H1 (cell line): Measurements from ENCODE around the gene DTNB. TPM values are rescaled to one million over a fixed set of nuclear protein-coding genes. Genes with fewer than 3 reads are reported as not detected.

Source experiments
- BRCA1 ChIP-seq: IDR thresholded peaks from 2 replicates; pipeline ENCODE4 v1.6.1; 2012; ENCODE audit warnings: low read depth, low read length, improper control_type of control experiment
- SRF ChIP-seq: IDR thresholded peaks from 2 replicates; pipeline ENCODE4 v1.6.1; 2011; ENCODE audit warnings: mild to moderate bottlenecking, low read depth, low read length, moderate library complexity
- polyA plus RNA-seq, 7 experiments: library from polyadenylated mRNA; depleted of rRNA in 3 of 7; stranded (reverse) in 5 of 7; unstranded in 2 of 7; fragments of >200 nt in 5 of 7; fragments of 200-250 nt in 2 of 7; gene quantifications; 1 replicate in 5 of 7; 2 replicates in 1 of 7; 4 replicates in 1 of 7; pipeline versions ENCODE4 v1.2.1 to v1.2.3, GENCODE V29; 2011 to 2013; ENCODE audit warnings: missing spikeins in 2 of 7, mixed read lengths in 2 of 7
- total RNA-seq: library from RNA; stranded (reverse); fragmentation: NEBNext Ultra II Directional; extraction: Animal tissue kit (Norgen Biotek cat#: 25700); gene quantifications from 2 replicates; pipeline ENCODE4 v1.2.1, GENCODE V29; 2021
- TF ChIP-seq, protein P1 (sequence below): IDR thresholded peaks from 2 replicates; pipeline ENCODE4 v1.6.1; 2012; ENCODE audit warnings: inconsistent platforms

Gene DTNB
- total and polyA plus RNA-seq, 2 of the 8 experiments (the other 6 are each of a cell fraction or from before 2014, with no cell fraction given) = 39.6 to 49.5 TPM

DNA sequence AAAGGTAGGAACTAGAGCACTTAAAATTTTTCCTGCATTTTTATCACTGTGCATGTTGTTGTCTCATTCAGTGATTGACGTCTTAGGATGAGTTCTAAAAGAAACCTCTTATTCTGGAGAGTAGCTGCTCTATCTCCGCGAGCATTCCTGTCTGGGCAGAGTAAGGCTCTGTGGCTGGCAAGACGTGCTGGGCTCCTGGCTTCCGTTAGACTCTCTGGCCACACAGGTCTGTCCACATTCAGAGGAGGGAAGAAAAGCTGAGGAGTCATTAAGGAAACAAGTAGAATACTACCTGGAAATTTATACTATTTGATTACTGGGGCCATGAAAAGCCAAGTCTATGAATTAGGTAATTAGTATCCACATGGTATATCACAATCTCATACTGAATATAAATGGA, 193.6 kb downstream of the DTNB start (continued):
- TF ChIP-seq BRCA1 (no peak), SRF (no peak)
- TF ChIP-seq, protein P1, sequence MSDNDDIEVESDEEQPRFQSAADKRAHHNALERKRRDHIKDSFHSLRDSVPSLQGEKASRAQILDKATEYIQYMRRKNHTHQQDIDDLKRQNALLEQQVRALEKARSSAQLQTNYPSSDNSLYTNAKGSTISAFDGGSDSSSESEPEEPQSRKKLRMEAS = no peak
- TF ChIP-seq, all 59 proteins: peak for 0
